PFSK-1 (cell line): ENCODE measurements around the gene FLT4.

Experiments used
- POLR2AphosphoS5 ChIP-seq: IDR thresholded peaks from 2 replicates; pipeline ENCODE4 v1.6.1; 2012; ENCODE audit warnings: low read depth, mild to moderate bottlenecking, control low read depth, low read length, moderate library complexity
- TF ChIP-seq, protein P1 (sequence below), 2 experiments: IDR thresholded peaks; 2 replicates each; pipeline versions ENCODE4 v1.6.1 to v1.8.0; 2011 to 2012; ENCODE audit warnings: low read depth in 2 of 2, low read length in 2 of 2, control low read depth in 1 of 2, inconsistent platforms in 1 of 2, mild to moderate bottlenecking in 1 of 2, moderate library complexity in 1 of 2; ENCODE audit not compliant: insufficient read depth in 1 of 2

DNA sequence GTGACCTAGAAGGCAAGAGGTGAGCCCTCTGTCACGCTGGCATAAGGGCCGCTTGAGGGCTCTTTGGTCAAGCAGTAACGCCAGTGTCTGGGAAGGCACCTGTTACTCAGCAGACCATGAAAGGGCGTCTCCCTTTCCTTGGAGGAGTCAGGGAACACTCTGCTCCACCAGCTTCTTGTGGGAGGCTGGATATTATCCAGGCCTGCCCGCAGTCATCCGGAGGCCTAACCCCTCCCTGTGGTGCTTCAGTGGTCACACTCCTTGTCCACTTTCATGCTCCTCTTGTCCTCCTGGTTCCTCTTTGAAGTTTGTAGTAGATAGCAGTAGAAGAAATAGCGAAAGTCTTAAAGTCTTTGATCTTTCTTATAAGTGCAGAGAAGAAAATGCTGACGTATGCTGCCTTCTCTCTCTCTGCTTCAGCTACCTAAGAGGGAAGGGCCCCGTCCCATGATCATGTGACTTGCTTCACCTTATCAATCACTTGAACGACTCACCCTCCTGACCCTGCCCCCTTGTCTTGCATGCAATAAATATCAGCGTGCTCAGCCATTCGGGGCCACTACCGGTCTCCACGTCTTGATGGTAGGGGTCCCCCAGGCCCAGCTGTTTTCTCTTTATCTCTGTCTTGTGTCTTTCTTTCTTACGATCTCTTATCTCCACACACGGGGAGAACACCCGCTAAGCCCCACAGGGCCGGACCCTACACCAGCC lies 41.4 kb downstream of the FLT4 start:
- TF ChIP-seq, protein P1, sequence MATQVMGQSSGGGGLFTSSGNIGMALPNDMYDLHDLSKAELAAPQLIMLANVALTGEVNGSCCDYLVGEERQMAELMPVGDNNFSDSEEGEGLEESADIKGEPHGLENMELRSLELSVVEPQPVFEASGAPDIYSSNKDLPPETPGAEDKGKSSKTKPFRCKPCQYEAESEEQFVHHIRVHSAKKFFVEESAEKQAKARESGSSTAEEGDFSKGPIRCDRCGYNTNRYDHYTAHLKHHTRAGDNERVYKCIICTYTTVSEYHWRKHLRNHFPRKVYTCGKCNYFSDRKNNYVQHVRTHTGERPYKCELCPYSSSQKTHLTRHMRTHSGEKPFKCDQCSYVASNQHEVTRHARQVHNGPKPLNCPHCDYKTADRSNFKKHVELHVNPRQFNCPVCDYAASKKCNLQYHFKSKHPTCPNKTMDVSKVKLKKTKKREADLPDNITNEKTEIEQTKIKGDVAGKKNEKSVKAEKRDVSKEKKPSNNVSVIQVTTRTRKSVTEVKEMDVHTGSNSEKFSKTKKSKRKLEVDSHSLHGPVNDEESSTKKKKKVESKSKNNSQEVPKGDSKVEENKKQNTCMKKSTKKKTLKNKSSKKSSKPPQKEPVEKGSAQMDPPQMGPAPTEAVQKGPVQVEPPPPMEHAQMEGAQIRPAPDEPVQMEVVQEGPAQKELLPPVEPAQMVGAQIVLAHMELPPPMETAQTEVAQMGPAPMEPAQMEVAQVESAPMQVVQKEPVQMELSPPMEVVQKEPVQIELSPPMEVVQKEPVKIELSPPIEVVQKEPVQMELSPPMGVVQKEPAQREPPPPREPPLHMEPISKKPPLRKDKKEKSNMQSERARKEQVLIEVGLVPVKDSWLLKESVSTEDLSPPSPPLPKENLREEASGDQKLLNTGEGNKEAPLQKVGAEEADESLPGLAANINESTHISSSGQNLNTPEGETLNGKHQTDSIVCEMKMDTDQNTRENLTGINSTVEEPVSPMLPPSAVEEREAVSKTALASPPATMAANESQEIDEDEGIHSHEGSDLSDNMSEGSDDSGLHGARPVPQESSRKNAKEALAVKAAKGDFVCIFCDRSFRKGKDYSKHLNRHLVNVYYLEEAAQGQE (IDR thresholded peaks at IDR 0.05; ENCODE audit: insufficient read depth in 1 of 2, low read depth in 2 of 2, low read length in 2 of 2): no peak
- no peak for TF ChIP-seq POLR2AphosphoS5
